Retinal pigment epithelial cell (primary cell): ENCODE measurements around the gene EHHADH.

Experiments
- DNase-seq: peaks from one replicate; pipeline ENCODE4 v3.0.0-alpha.2; 2010; ENCODE audit warnings: low read depth
- H3K4me3 ChIP-seq: 2 replicates; pipeline ENCODE4 v1.5.1; 2011; ENCODE audit warnings: mild to moderate bottlenecking, low read length, control low read depth, moderate library complexity
- CTCF ChIP-seq: conservative IDR thresholded peaks from 2 replicates; pipeline ENCODE4 v1.5.1; 2011; ENCODE audit warnings: low read depth, low read length, control low read depth, inconsistent platforms

Gene EHHADH

GRCh38 chr3:185225080-185225479, 28.8 kb downstream of the EHHADH start:
- no peak for DNase-seq
- TF ChIP-seq CTCF, result no peak
- no peak overlapping the region for H3K4me3 ChIP-seq

- H3K4me3 ChIP-seq, result no peak overlapping the region
- no peak for DNase-seq
- TF ChIP-seq CTCF, result no peak
These were observed 32.6 kb downstream of the EHHADH start for GRCh38 chr3:185221203-185221602.

GRCh38 chr3:185216607-185216958, 37.3 kb downstream of the EHHADH start:
- no peak for TF ChIP-seq CTCF
- H3K4me3 ChIP-seq, result no peak overlapping the region
- DNase-seq, result no peak

GRCh38 chr3:185215873-185216606, 37.8 kb downstream of the EHHADH start:
- no peak for DNase-seq
- peak; percentile 64 for TF ChIP-seq CTCF
- H3K4me3 ChIP-seq, result no peak overlapping the region

GRCh38 chr3:185212559-185212958, 41.3 kb downstream of the EHHADH start:
- no peak overlapping the region for H3K4me3 ChIP-seq
- no peak for TF ChIP-seq CTCF
- DNase-seq, result no peak

GRCh38 chr3:185212086-185212485, 41.8 kb downstream of the EHHADH start:
- TF ChIP-seq CTCF, result no peak
- H3K4me3 ChIP-seq, result no peak overlapping the region
- no peak for DNase-seq

- no peak for TF ChIP-seq CTCF
- no peak overlapping the region for H3K4me3 ChIP-seq
- DNase-seq, result peak; percentile 67
These were observed 43.2 kb downstream of the EHHADH start for GRCh38 chr3:185210621-185211142.
